ENCODE measurements around the gene CDR2.

DNA sequence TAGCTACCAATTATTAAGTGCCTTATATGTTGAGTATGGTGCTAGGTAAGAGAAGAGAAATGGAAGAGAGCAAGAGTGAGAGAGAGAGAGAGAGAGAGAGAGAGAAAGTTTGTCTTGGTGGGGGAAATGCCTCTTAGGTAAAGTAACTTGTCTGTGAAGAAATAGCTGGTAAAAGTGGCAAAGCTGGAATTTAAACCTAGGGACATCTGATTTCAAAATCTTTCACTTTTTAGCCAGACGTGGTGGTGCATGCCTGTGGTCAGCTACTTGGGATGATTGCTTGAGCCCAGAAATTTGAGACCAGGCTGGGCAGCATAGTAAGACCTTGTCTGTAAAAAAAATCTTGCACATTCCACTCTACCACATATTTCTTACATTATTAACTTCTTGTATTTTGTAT, 23.0 kb upstream of the CDR2 start:
- TF ChIP-seq JUND (CRISPR knock-in tag; IDR thresholded peaks at IDR 0.05) (no peak), CREB1 (IDR thresholded peaks at IDR 0.05) (no peak), CREB1 (CRISPR knock-in tag; IDR thresholded peaks at IDR 0.05) (no peak), TGIF2 (CRISPR knock-in tag; IDR thresholded peaks at IDR 0.05) (no peak), HDAC6 (IDR thresholded peaks at IDR 0.05; ENCODE audit: low read depth, low read length) (no peak), MBD4 (IDR thresholded peaks at IDR 0.05; ENCODE audit: borderline replicate concordance, low read length) (no peak), TAF1 (CRISPR knock-in tag; IDR thresholded peaks at IDR 0.05) (no peak), SP1 (IDR thresholded peaks at IDR 0.05) (no peak), SP1 (CRISPR knock-in tag; IDR thresholded peaks at IDR 0.05) (no peak), ZNF24 (IDR thresholded peaks at IDR 0.05) (no peak)
- TF ChIP-seq, protein P1, sequence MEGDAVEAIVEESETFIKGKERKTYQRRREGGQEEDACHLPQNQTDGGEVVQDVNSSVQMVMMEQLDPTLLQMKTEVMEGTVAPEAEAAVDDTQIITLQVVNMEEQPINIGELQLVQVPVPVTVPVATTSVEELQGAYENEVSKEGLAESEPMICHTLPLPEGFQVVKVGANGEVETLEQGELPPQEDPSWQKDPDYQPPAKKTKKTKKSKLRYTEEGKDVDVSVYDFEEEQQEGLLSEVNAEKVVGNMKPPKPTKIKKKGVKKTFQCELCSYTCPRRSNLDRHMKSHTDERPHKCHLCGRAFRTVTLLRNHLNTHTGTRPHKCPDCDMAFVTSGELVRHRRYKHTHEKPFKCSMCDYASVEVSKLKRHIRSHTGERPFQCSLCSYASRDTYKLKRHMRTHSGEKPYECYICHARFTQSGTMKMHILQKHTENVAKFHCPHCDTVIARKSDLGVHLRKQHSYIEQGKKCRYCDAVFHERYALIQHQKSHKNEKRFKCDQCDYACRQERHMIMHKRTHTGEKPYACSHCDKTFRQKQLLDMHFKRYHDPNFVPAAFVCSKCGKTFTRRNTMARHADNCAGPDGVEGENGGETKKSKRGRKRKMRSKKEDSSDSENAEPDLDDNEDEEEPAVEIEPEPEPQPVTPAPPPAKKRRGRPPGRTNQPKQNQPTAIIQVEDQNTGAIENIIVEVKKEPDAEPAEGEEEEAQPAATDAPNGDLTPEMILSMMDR (CRISPR knock-in tag; IDR thresholded peaks at IDR 0.05), result no peak
- TF ChIP-seq, protein P2, sequence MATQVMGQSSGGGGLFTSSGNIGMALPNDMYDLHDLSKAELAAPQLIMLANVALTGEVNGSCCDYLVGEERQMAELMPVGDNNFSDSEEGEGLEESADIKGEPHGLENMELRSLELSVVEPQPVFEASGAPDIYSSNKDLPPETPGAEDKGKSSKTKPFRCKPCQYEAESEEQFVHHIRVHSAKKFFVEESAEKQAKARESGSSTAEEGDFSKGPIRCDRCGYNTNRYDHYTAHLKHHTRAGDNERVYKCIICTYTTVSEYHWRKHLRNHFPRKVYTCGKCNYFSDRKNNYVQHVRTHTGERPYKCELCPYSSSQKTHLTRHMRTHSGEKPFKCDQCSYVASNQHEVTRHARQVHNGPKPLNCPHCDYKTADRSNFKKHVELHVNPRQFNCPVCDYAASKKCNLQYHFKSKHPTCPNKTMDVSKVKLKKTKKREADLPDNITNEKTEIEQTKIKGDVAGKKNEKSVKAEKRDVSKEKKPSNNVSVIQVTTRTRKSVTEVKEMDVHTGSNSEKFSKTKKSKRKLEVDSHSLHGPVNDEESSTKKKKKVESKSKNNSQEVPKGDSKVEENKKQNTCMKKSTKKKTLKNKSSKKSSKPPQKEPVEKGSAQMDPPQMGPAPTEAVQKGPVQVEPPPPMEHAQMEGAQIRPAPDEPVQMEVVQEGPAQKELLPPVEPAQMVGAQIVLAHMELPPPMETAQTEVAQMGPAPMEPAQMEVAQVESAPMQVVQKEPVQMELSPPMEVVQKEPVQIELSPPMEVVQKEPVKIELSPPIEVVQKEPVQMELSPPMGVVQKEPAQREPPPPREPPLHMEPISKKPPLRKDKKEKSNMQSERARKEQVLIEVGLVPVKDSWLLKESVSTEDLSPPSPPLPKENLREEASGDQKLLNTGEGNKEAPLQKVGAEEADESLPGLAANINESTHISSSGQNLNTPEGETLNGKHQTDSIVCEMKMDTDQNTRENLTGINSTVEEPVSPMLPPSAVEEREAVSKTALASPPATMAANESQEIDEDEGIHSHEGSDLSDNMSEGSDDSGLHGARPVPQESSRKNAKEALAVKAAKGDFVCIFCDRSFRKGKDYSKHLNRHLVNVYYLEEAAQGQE (IDR thresholded peaks at IDR 0.05; ENCODE audit: borderline replicate concordance in 1 of 2, low read depth in 1 of 2, low read length in 2 of 2), result no peak
- TF ChIP-seq, protein P3, sequence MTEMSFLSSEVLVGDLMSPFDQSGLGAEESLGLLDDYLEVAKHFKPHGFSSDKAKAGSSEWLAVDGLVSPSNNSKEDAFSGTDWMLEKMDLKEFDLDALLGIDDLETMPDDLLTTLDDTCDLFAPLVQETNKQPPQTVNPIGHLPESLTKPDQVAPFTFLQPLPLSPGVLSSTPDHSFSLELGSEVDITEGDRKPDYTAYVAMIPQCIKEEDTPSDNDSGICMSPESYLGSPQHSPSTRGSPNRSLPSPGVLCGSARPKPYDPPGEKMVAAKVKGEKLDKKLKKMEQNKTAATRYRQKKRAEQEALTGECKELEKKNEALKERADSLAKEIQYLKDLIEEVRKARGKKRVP (CRISPR knock-in tag; IDR thresholded peaks at IDR 0.05), result no peak

All from HepG2 (cell line).